ENCODE measurements around the gene C20orf141.

- TF ChIP-seq, protein P1, sequence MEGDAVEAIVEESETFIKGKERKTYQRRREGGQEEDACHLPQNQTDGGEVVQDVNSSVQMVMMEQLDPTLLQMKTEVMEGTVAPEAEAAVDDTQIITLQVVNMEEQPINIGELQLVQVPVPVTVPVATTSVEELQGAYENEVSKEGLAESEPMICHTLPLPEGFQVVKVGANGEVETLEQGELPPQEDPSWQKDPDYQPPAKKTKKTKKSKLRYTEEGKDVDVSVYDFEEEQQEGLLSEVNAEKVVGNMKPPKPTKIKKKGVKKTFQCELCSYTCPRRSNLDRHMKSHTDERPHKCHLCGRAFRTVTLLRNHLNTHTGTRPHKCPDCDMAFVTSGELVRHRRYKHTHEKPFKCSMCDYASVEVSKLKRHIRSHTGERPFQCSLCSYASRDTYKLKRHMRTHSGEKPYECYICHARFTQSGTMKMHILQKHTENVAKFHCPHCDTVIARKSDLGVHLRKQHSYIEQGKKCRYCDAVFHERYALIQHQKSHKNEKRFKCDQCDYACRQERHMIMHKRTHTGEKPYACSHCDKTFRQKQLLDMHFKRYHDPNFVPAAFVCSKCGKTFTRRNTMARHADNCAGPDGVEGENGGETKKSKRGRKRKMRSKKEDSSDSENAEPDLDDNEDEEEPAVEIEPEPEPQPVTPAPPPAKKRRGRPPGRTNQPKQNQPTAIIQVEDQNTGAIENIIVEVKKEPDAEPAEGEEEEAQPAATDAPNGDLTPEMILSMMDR (tag by site-specific recombination; IDR thresholded peaks at IDR 0.05), result no peak
- no peak for TF ChIP-seq YY1 (tag by site-specific recombination; IDR thresholded peaks at IDR 0.05)
- TF ChIP-seq, protein P2, sequence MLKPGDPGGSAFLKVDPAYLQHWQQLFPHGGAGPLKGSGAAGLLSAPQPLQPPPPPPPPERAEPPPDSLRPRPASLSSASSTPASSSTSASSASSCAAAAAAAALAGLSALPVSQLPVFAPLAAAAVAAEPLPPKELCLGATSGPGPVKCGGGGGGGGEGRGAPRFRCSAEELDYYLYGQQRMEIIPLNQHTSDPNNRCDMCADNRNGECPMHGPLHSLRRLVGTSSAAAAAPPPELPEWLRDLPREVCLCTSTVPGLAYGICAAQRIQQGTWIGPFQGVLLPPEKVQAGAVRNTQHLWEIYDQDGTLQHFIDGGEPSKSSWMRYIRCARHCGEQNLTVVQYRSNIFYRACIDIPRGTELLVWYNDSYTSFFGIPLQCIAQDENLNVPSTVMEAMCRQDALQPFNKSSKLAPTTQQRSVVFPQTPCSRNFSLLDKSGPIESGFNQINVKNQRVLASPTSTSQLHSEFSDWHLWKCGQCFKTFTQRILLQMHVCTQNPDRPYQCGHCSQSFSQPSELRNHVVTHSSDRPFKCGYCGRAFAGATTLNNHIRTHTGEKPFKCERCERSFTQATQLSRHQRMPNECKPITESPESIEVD (tag by site-specific recombination; IDR thresholded peaks at IDR 0.05), result no peak
- no peak for TF ChIP-seq ZNF121 (tag by site-specific recombination; IDR thresholded peaks at IDR 0.05)
- no peak for TF ChIP-seq ZNF658 (tag by site-specific recombination; IDR thresholded peaks at IDR 0.05)
- no peak for TF ChIP-seq ZNF221 (tag by site-specific recombination; IDR thresholded peaks at IDR 0.05; ENCODE audit: borderline replicate concordance)
Observed at GRCh38 chr20:2799271-2799670, 15.5 kb upstream of the C20orf141 start.
